BLaER1 treated with 17β-estradiol and CSF1 and Interleukin-3, amounts not matched to agents 10 nM and 100 nM (cell line): ENCODE results near the gene RBBP5.

Experiments used
- H3K27ac ChIP-seq, 11 experiments: shearing (Covaris generic); formaldehyde crosslinking; 2 replicates each; pipeline ENCODE4 v1.8.1; 2022
- H3K27me3 ChIP-seq, 11 experiments: shearing (Covaris generic); formaldehyde crosslinking; 2 replicates each; pipeline ENCODE4 v1.8.1; 2022
- H3K36me3 ChIP-seq, 11 experiments: shearing (Covaris generic); formaldehyde crosslinking; 2 replicates each; pipeline ENCODE4 v1.8.1; 2022
- H3K4me1 ChIP-seq, 10 experiments: shearing (Covaris generic); formaldehyde crosslinking; 2 replicates each; pipeline ENCODE4 v1.8.1; 2022
- H3K4me2 ChIP-seq, 11 experiments: shearing (Covaris generic); formaldehyde crosslinking; 2 replicates each; pipeline ENCODE4 v1.8.1; 2022
- H3K4me3 ChIP-seq, 10 experiments: shearing (Covaris generic); formaldehyde crosslinking; 2 replicates each; pipeline ENCODE4 v1.8.1; 2022
- H3K9ac ChIP-seq, 11 experiments: shearing (Covaris generic); formaldehyde crosslinking; 2 replicates each; pipeline ENCODE4 v1.8.1; 2022
- H3K9me3 ChIP-seq, 11 experiments: shearing (Covaris generic); formaldehyde crosslinking; replicated peaks in 1 of 11; 2 replicates each; pipeline ENCODE4 v1.8.1; 2022
- H4K20me1 ChIP-seq, 11 experiments: shearing (Covaris generic); formaldehyde crosslinking; 2 replicates each; pipeline ENCODE4 v1.8.1; 2022
- Cebpa-rat ChIP-seq, 11 experiments: shearing (Covaris generic); IDR thresholded peaks; 2 replicates each; pipeline ENCODE4 v1.8.1; 2022

The RBBP5 gene

GRCh38 chr1:205137901-205138300, 16.1 kb upstream of the RBBP5 start:
- Histone ChIP-seq H3K27me3 (no peaks in the 10 kb centered on the region), H3K9ac (no peak overlapping the region), H3K9me3 (no peaks in the 10 kb centered on the region), H4K20me1 (no peaks in the 10 kb centered on the region), H3K4me2 (peak overlapping the region in 2 of 11 experiments; percentile 37 to 39; a peak in 2 of 22 replicates), H3K27ac (no peak overlapping the region; a peak in 1 of 22 replicates), H3K4me1 (peaks cover 0 to 13% (median 2%) of the 10 kb centered on the region in 10 experiments; a peak in 6 of 20 replicates), H3K36me3 (no peaks in the 10 kb centered on the region), H3K4me3 (no peak overlapping the region)
- no peak for TF ChIP-seq Cebpa-rat (IDR thresholded peaks at IDR 0.05)

GRCh38 chr1:205133287-205133686, 11.5 kb upstream of the RBBP5 start:
- H3K4me1 ChIP-seq: peaks cover 0 to 4% (median 0%) of the 10 kb centered on the region in 10 experiments; a peak in 3 of 20 replicates
- no peaks in the 10 kb centered on the region for H3K36me3 ChIP-seq
- H3K9me3 ChIP-seq: no peaks in the 10 kb centered on the region
- TF ChIP-seq Cebpa-rat (IDR thresholded peaks at IDR 0.05): no peak
- H4K20me1 ChIP-seq: no peaks in the 10 kb centered on the region
- no peaks in the 10 kb centered on the region for H3K27me3 ChIP-seq
- H3K4me2 ChIP-seq: no peak overlapping the region
- no peak overlapping the region for H3K4me3 ChIP-seq
- no peak overlapping the region for H3K9ac ChIP-seq
- no peak overlapping the region for H3K27ac ChIP-seq

GRCh38 chr1:205129447-205130029, 7.8 kb upstream of the RBBP5 start:
- no peak overlapping the region for H3K27ac ChIP-seq
- no peak overlapping the region for H3K9ac ChIP-seq
- no peaks in the 10 kb centered on the region for H3K36me3 ChIP-seq
- no peaks in the 10 kb centered on the region for H4K20me1 ChIP-seq
- no peaks in the 10 kb centered on the region for H3K27me3 ChIP-seq
- H3K4me2 ChIP-seq: no peak overlapping the region
- TF ChIP-seq Cebpa-rat (IDR thresholded peaks at IDR 0.05): no peak
- no peaks in the 10 kb centered on the region for H3K9me3 ChIP-seq
- no peaks in the 10 kb centered on the region for H3K4me1 ChIP-seq
- no peak overlapping the region for H3K4me3 ChIP-seq

GRCh38 chr1:205128050-205128449, 6.3 kb upstream of the RBBP5 start:
- TF ChIP-seq Cebpa-rat (IDR thresholded peaks at IDR 0.05): no peak

GRCh38 chr1:205127646-205128045, 5.9 kb upstream of the RBBP5 start:
- H3K36me3 ChIP-seq: no peaks in the 10 kb centered on the region
- H3K9ac ChIP-seq: no peak overlapping the region
- H3K27me3 ChIP-seq: no peaks in the 10 kb centered on the region
- H3K9me3 ChIP-seq: no peaks in the 10 kb centered on the region
- TF ChIP-seq Cebpa-rat (IDR thresholded peaks at IDR 0.05): no peak
- H4K20me1 ChIP-seq: no peaks in the 10 kb centered on the region
- H3K4me3 ChIP-seq: no peak overlapping the region
- no peak overlapping the region for H3K4me2 ChIP-seq
- no peak overlapping the region for H3K27ac ChIP-seq
- H3K4me1 ChIP-seq: peaks cover 5 to 7% (median 7%) of the 10 kb centered on the region in 10 experiments; a peak in 18 of 20 replicates

More at GRCh38 chr1:205128050-205128449, 6.3 kb upstream of the RBBP5 start:
- H3K9ac ChIP-seq: no peak overlapping the region
- H3K27me3 ChIP-seq: no peaks in the 10 kb centered on the region
- H3K27ac ChIP-seq: no peak overlapping the region
- no peaks in the 10 kb centered on the region for H3K9me3 ChIP-seq
- no peaks in the 10 kb centered on the region for H3K36me3 ChIP-seq
- H3K4me1 ChIP-seq: peaks cover under 1 to 3% (median 2%) of the 10 kb centered on the region in 10 experiments; a peak in 17 of 20 replicates
- H4K20me1 ChIP-seq: no peaks in the 10 kb centered on the region
- no peak overlapping the region for H3K4me3 ChIP-seq
- no peak overlapping the region for H3K4me2 ChIP-seq

DNA sequence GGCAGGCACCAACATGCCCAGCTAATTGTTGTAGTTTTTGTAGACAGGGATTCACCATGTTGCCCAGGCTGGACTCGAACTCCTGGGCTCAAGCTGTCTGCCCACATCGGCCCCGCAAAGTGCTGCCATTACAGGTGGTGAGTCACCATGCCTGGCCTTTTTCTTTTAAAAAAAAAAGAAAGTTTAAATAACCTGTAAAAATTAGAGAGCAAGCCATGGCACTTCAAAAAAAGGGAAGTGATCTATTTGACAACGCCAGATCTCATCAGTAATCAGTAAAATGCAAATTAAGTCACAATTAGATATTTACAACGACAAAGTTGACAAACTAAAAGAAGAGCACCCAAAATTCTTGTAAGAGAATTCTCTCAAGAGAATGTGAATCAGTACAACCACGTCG, 2.9 kb upstream of the RBBP5 start:
- Histone ChIP-seq H3K4me3 (no peak overlapping the region), H3K4me1 (peaks cover 22 to 25% (median 23%) of the 10 kb centered on the region in 10 experiments), H3K4me2 (no peak overlapping the region), H3K36me3 (peaks cover 0 to 7% (median 0%) of the 10 kb centered on the region in 11 experiments; a peak in 3 of 22 replicates), H3K27ac (no peak overlapping the region), H3K27me3 (no peaks in the 10 kb centered on the region), H3K9me3 (no peaks in the 10 kb centered on the region), H4K20me1 (peaks cover 0 to 20% (median 13%) of the 10 kb centered on the region in 11 experiments; a peak in 10 of 22 replicates), H3K9ac (no peak overlapping the region)
- TF ChIP-seq Cebpa-rat (IDR thresholded peaks at IDR 0.05): no peak

- H3K27me3 ChIP-seq: no peaks in the 10 kb centered on the region
- H3K4me1 ChIP-seq: peaks cover 24 to 34% (median 33%) of the 10 kb centered on the region in 10 experiments
- H3K4me3 ChIP-seq: peak overlapping the region; percentile 86 to 97 (median 92)
- peaks cover 0 to 42% (median 23%) of the 10 kb centered on the region in 11 experiments; a peak in 12 of 22 replicates for H4K20me1 ChIP-seq
- peak overlapping the region; percentile 88 to 99 (median 94); a peak in 21 of 22 replicates for H3K27ac ChIP-seq
- H3K9ac ChIP-seq: peak overlapping the region; percentile 89 to 97 (median 91)
- TF ChIP-seq Cebpa-rat (IDR thresholded peaks at IDR 0.05): no peak
- peak overlapping the region; percentile 83 to 98 (median 93) for H3K4me2 ChIP-seq
- H3K9me3 ChIP-seq: no peaks in the 10 kb centered on the region
- H3K36me3 ChIP-seq: peaks cover 13 to 29% (median 19%) of the 10 kb centered on the region in 11 experiments; a peak in 21 of 22 replicates
Observed at GRCh38 chr1:205122489-205122882, 708 bp upstream of the RBBP5 start.

DNA sequence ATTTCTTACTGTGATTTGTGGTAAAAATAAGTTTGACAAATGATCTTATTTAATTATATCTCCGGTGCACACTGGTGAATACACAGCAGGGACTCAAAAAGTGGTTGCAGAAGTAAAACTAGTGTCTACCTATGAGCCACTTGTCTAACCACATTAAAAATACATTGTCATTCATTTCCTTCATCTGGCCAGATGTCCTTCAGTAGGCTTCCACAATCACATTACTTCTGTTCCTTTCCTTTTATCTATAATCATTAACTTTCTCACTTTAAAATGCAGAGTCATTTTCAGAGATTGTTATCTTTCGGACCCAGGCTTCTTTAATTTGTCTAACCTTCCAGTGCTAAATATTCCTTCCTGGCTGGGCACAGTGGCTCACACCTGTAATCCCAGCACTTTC, 3.0 kb downstream of the RBBP5 start:
- peak overlapping the region in 3 of 11 experiments; percentile 14 to 52 (median 37); a peak in 4 of 22 replicates for H3K9ac ChIP-seq
- peaks cover 40 to 66% (median 53%) of the 10 kb centered on the region in 11 experiments for H3K36me3 ChIP-seq
- peaks cover 24 to 34% (median 33%) of the 10 kb centered on the region in 10 experiments for H3K4me1 ChIP-seq
- peaks cover 6 to 76% (median 36%) of the 10 kb centered on the region in 11 experiments; a peak in 19 of 22 replicates for H4K20me1 ChIP-seq
- no peak for TF ChIP-seq Cebpa-rat (IDR thresholded peaks at IDR 0.05)
- H3K4me2 ChIP-seq: peak overlapping the region in 6 of 11 experiments; percentile 30 to 98 (median 95); a peak in 5 of 22 replicates
- no peak overlapping the region for H3K4me3 ChIP-seq
- no peaks in the 10 kb centered on the region for H3K9me3 ChIP-seq
- no peak overlapping the region for H3K27ac ChIP-seq
- no peaks in the 10 kb centered on the region for H3K27me3 ChIP-seq

- Histone ChIP-seq H3K4me3 (no peak overlapping the region), H4K20me1 (peaks cover 4 to 85% (median 16%) of the 10 kb centered on the region in 11 experiments; a peak in 17 of 22 replicates), H3K27ac (no peak overlapping the region), H3K27me3 (no peaks in the 10 kb centered on the region), H3K9me3 (no peaks in the 10 kb centered on the region), H3K9ac (no peak overlapping the region), H3K36me3 (peaks cover 78 to 99% (median 94%) of the 10 kb centered on the region in 11 experiments), H3K4me1 (peaks cover 0 to 4% (median 0%) of the 10 kb centered on the region in 10 experiments; a peak in 3 of 20 replicates), H3K4me2 (no peak overlapping the region)
- no peak for TF ChIP-seq Cebpa-rat (IDR thresholded peaks at IDR 0.05)
Observed at GRCh38 chr1:205111354-205111753, 10.4 kb downstream of the RBBP5 start.
